ENCODE measurements around the gene VPS26C.

GRCh38 chr21:37193006-37193405 lies 74.1 kb downstream of the VPS26C start:
- no peak for TF ChIP-seq ZNF274 (IDR thresholded peaks at IDR 0.05; ENCODE audit: low read depth, low read length)
- TF ChIP-seq YY1 (IDR thresholded peaks at IDR 0.05; ENCODE audit: insufficient read depth, insufficient read length): no peak
- no peak for TF ChIP-seq SUZ12 (IDR thresholded peaks at IDR 0.05; ENCODE audit: extremely low read depth, insufficient read depth, insufficient read length)

All from NT2/D1 (cell line).